Kidney epithelial cell (primary cell): ENCODE measurements around the gene KLC4. TPM values are rescaled to one million over a fixed set of nuclear protein-coding genes. Genes with fewer than 3 reads are reported as not detected.
"Not testable (repeated sequence)": the region's sequence is repeated elsewhere in the genome, so short reads cannot be mapped to it uniquely, and the experiment has no call there.

Experiments
- DNase-seq: peaks from one replicate; pipeline ENCODE4 v3.0.0-alpha.2; 2010; ENCODE audit warnings: low read depth
- H3K27me3 ChIP-seq: 2 replicates; pipeline ENCODE4 v1.6.0; 2011; ENCODE audit warnings: low read length; ENCODE audit not compliant: control insufficient read depth, insufficient read depth
- H3K36me3 ChIP-seq: 2 replicates; pipeline ENCODE4 v1.5.1; 2011; ENCODE audit warnings: low read length; ENCODE audit not compliant: control insufficient read depth, insufficient read depth
- H3K4me3 ChIP-seq: 2 replicates; pipeline ENCODE4 v1.5.1; 2011; ENCODE audit warnings: low read depth, mild to moderate bottlenecking, control low read depth, low read length
- total RNA-seq: library from RNA; depleted of rRNA; stranded (reverse); fragments of >200 nt; gene quantifications from 2 replicates; pipeline ENCODE4 v1.2.3, GENCODE V29; 2015
- TF ChIP-seq, protein P1 (sequence below): IDR thresholded peaks from 2 replicates; pipeline ENCODE4 v1.5.1; 2011; ENCODE audit warnings: mild to moderate bottlenecking, moderate library complexity, low read length, control low read depth, inconsistent platforms; ENCODE audit not compliant: insufficient read depth, poor library complexity, severe bottlenecking

Gene KLC4
- total RNA-seq, 1 donor from 2014 or later, result 21.6 TPM

DNA sequence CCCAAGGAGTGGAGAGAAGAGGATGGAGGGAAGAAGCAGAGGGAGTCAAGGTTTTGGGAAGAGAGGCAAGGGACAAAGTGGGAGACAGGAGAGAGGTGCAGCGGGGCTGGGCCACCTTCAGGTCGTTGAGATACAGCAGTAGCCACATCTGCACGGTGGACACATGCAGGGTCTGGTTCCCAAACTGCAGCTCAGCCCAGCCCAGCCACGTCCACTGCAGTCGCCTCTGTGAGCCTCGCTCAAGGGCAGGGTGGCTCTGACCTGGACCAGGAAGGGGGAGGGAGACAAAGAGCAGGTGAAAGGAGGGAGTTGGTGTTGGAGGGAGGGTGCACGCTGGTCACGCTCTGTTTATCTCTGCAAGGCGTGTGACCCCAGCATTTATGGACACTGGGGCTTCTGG is 20.7 kb upstream of the KLC4 start:
- Histone ChIP-seq H3K27me3 (no peaks in the 10 kb centered on the region), H3K4me3 (no peak overlapping the region), H3K36me3 (peaks cover 7% of the 10 kb centered on the region)
- TF ChIP-seq, protein P1, sequence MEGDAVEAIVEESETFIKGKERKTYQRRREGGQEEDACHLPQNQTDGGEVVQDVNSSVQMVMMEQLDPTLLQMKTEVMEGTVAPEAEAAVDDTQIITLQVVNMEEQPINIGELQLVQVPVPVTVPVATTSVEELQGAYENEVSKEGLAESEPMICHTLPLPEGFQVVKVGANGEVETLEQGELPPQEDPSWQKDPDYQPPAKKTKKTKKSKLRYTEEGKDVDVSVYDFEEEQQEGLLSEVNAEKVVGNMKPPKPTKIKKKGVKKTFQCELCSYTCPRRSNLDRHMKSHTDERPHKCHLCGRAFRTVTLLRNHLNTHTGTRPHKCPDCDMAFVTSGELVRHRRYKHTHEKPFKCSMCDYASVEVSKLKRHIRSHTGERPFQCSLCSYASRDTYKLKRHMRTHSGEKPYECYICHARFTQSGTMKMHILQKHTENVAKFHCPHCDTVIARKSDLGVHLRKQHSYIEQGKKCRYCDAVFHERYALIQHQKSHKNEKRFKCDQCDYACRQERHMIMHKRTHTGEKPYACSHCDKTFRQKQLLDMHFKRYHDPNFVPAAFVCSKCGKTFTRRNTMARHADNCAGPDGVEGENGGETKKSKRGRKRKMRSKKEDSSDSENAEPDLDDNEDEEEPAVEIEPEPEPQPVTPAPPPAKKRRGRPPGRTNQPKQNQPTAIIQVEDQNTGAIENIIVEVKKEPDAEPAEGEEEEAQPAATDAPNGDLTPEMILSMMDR, result no peak
- DNase-seq, result no peak

DNA sequence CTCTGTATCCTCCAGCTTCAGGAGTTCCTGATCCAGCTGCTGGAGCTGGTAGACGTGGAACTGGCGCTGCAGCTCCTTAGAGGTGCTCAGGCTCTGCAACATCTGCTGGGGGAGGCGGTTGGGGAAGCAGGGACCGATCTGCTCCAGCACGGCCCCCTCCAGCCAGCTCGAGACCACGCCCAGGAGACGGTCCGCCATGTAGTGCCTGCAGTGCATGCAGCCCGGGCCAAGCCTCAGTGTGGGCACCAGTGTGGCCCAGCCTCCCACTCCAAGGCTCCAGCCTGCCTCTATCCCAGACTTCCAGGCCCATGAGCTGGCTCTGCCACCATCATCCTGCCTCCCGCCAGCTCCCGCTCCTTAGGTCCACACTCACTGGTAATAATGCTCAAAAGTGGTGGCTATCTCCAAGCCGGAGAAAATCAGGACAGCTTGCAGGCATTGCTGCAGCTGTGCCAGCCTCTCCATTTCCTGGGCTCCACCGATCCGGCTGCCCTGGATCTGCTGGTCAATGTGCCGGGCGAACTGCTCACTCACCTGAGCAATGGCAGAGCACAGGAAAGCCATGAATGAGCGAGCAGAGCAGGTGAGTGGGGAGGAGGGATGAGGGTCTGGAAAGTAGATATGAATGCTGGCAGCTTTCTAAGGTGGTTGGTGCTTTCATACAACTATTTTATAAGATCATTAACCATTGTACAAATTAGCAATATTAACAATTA is 18.7 kb upstream of the KLC4 start:
- peaks cover 7% of the 10 kb centered on the region for H3K36me3 ChIP-seq
- H3K4me3 ChIP-seq, result no peak overlapping the region
- DNase-seq, result no peak
- TF ChIP-seq, protein P1, result no peak
- no peaks in the 10 kb centered on the region for H3K27me3 ChIP-seq

DNA sequence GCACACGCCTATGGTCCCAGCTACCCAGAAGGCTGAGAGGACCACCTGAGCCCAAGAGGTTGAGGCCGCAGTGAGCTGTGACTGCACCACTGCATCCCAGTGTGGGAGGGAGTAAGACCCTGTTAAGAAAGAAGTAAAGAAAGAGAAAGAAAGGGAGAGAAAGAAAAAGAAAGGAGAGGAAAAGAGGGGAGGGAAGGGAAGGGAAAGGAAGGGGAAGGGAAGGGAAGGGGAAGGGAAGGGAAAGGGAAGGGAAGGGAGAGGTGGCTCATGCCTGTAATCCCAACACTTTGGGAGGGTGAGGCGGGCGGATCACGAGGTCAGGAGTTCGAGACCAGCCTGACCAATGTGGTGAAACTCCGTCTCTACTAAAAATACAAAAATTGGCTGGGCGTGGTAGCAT is 18.0 kb upstream of the KLC4 start:
- not testable (repeated sequence) for H3K36me3 ChIP-seq, DNase-seq, H3K27me3 ChIP-seq, H3K4me3 ChIP-seq

DNA sequence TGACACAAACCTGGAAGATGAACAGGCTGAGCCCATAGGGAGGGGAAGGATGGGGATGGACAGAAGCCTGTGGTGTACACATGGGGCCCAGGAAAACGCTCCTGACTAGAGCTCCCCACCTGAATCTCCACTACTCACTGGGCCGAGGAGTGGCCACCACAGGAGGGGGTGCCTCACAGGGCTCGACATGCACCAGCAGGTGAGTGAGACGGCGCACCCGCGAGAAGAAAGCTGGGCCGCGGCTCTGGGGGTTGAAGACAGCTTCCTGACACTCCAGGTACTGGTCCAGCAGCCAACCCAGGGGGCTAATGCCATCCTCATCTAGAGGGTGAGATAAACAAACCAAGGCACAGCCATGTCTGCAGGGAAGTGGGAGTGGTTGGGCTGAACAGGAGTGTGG is 16.1 kb upstream of the KLC4 start:
- Histone ChIP-seq H3K4me3 (no peak overlapping the region), H3K36me3 (peaks cover 5% of the 10 kb centered on the region), H3K27me3 (no peaks in the 10 kb centered on the region)
- DNase-seq, result no peak
- TF ChIP-seq, protein P1, result no peak

DNA sequence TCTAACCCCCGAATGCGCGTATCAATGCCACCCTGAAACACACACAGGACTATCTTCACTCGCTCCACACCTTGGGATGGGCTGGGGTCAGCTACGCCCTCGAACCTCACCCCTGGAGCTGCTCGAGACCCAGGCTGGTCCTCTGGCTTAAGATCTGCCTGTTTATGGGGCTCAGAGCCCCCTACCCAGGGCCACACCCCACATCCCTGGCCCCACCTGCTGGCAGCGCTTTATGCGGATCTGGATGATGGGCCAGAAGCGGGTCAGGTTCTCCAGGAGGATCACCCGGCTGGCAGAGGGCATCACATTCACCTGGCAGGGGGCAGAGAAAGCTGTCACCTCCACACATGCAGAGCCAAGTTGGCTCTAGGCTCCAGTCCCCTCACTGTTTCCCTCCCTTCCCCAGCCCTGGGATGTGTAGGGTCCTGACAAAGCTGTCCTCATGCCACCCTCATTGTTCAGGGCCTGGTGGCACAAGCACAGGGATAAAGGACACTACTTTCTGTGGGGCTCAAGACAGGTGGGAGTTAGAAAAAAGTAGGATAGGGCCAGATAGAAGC is 14.0 kb upstream of the KLC4 start:
- H3K36me3 ChIP-seq, result peaks cover 4% of the 10 kb centered on the region
- DNase-seq, result no peak
- TF ChIP-seq, protein P1, result no peak
- H3K4me3 ChIP-seq, result no peak overlapping the region
- H3K27me3 ChIP-seq, result no peaks in the 10 kb centered on the region

DNA sequence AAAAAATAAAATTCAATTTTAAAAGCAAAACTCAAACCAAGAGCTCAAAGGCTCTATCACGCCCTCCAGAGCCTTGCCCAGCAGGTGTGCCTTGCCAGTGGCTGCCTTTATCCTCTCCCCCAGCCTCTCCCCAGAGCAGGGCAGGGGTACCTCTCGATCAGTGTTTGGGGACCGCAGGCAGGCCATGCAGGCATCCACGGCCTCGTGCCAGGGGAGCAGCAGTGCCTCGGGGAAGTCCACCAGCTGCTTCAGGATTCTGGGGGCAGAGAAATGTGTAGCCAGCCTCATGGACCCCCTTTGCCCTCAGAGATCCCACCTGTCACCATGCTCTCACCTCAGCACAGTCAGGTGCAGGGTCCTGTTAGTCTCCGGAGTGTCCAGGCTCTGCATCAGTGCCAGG is 11.4 kb upstream of the KLC4 start:
- DNase-seq, result no peak
- TF ChIP-seq, protein P1, result no peak
- H3K27me3 ChIP-seq, result no peaks in the 10 kb centered on the region
- H3K36me3 ChIP-seq, result peaks cover 4% of the 10 kb centered on the region
- no peak overlapping the region for H3K4me3 ChIP-seq
